ENCODE data around the gene ABI1. TPM values are rescaled to one million over a fixed set of nuclear protein-coding genes. Genes with fewer than 3 reads are reported as not detected.
A peak's percentile ranks its signal among the peaks of the same experiment; 100 is the strongest.

Gene ABI1
- total and polyA plus RNA-seq, 9 of the 15 experiments (the other 6 are each of a cell fraction or from before 2014, with no cell fraction given): 22.1 to 52.3 (median 39.0) TPM

DNA sequence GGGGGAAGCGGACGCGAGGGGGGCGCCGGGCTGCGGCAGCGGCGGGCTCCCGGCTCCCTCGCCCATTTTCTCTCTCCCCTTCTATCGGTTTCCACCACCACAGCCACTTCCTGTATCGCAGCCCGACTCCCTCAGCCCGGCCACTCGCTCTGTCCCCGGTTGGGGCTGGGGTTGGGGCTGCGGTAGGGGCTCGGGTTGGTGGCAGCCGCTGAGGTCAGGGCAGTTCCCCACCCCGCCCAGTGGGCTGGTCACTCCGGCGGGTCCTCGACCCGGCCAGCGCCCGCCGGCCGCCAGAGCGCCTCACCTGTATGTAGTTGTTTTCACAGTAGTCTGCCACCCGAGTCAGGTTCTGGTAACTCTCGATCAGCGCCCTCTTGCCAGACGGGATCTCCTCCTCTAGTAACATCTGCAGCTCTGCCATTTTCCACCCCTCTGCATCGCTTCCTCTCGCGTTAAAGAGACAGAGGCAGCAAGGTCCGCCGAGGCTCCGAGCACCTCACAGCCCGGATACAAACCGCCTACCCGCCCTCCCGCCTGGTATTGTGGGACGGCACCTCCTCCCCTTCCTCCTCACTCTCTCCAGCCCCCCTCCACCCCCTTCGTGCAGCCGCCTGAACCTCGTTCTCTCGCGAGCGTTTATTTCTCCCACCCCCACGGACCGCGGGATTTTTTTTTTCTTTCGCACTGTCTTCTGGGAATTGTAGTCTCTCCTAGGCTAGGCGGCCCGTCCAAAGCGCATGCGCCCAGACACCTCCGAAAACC lies at the start of gene ABI1 (continued):
- TF ChIP-seq, protein P1, sequence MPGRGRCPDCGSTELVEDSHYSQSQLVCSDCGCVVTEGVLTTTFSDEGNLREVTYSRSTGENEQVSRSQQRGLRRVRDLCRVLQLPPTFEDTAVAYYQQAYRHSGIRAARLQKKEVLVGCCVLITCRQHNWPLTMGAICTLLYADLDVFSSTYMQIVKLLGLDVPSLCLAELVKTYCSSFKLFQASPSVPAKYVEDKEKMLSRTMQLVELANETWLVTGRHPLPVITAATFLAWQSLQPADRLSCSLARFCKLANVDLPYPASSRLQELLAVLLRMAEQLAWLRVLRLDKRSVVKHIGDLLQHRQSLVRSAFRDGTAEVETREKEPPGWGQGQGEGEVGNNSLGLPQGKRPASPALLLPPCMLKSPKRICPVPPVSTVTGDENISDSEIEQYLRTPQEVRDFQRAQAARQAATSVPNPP (IDR thresholded peaks at IDR 0.05; ENCODE audit: borderline replicate concordance, insufficient read depth, insufficient read length): no peak
- TF ChIP-seq ZNF444 (CRISPR knock-in tag; IDR thresholded peaks at IDR 0.05): no peak
- TF ChIP-seq PHB (CRISPR knock-in tag; IDR thresholded peaks at IDR 0.05): no peak
- no peak for TF ChIP-seq NEUROD1 (IDR thresholded peaks at IDR 0.05; ENCODE audit: borderline replicate concordance, low read depth, low read length, partially characterized antibody)
- no peak for TF ChIP-seq ZFP36 (IDR thresholded peaks at IDR 0.05; ENCODE audit: low read depth, low read length, partially characterized antibody)
- TF ChIP-seq CBX3 (IDR thresholded peaks at IDR 0.05; ENCODE audit: borderline replicate concordance in 1 of 2, low read length in 2 of 2): peak in 1 of 2 experiments; percentile 30; a peak in 1 of 3 replicates
- TF ChIP-seq ZFP30 (CRISPR knock-in tag; IDR thresholded peaks at IDR 0.05; ENCODE audit: borderline replicate concordance): no peak
- TF ChIP-seq, protein P2, sequence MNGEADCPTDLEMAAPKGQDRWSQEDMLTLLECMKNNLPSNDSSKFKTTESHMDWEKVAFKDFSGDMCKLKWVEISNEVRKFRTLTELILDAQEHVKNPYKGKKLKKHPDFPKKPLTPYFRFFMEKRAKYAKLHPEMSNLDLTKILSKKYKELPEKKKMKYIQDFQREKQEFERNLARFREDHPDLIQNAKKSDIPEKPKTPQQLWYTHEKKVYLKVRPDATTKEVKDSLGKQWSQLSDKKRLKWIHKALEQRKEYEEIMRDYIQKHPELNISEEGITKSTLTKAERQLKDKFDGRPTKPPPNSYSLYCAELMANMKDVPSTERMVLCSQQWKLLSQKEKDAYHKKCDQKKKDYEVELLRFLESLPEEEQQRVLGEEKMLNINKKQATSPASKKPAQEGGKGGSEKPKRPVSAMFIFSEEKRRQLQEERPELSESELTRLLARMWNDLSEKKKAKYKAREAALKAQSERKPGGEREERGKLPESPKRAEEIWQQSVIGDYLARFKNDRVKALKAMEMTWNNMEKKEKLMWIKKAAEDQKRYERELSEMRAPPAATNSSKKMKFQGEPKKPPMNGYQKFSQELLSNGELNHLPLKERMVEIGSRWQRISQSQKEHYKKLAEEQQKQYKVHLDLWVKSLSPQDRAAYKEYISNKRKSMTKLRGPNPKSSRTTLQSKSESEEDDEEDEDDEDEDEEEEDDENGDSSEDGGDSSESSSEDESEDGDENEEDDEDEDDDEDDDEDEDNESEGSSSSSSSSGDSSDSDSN (IDR thresholded peaks at IDR 0.05; ENCODE audit: borderline replicate concordance in 1 of 2, low read depth in 2 of 2, low read length in 2 of 2): peak; percentile 57 to 63; a peak in 1 of 4 replicates
- TF ChIP-seq ZNF347 (CRISPR knock-in tag; IDR thresholded peaks at IDR 0.05; ENCODE audit: low read depth): no peak
- TF ChIP-seq, protein P3, sequence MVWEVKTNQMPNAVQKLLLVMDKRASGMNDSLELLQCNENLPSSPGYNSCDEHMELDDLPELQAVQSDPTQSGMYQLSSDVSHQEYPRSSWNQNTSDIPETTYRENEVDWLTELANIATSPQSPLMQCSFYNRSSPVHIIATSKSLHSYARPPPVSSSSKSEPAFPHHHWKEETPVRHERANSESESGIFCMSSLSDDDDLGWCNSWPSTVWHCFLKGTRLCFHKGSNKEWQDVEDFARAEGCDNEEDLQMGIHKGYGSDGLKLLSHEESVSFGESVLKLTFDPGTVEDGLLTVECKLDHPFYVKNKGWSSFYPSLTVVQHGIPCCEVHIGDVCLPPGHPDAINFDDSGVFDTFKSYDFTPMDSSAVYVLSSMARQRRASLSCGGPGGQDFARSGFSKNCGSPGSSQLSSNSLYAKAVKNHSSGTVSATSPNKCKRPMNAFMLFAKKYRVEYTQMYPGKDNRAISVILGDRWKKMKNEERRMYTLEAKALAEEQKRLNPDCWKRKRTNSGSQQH (CRISPR knock-in tag; IDR thresholded peaks at IDR 0.05): no peak
- TF ChIP-seq GABPA (tag; conservative IDR thresholded peaks at IDR 0.05; ENCODE audit: low read depth): peak; percentile 67
- TF ChIP-seq MTF1 (CRISPR knock-in tag; IDR thresholded peaks at IDR 0.05; ENCODE audit: borderline replicate concordance): no peak
- no peak for TF ChIP-seq CHD4 (IDR thresholded peaks at IDR 0.05; ENCODE audit: insufficient read depth, insufficient replicate concordance, low read depth, low read length, poor library complexity, severe bottlenecking)
- TF ChIP-seq PHTF2 (CRISPR knock-in tag; IDR thresholded peaks at IDR 0.05): no peak
- no peak for TF ChIP-seq COPS2 (conservative IDR thresholded peaks at IDR 0.05)
- TF ChIP-seq SREBF1 (IDR thresholded peaks at IDR 0.05; ENCODE audit: borderline replicate concordance, low read depth, low read length): no peak
